Mesothelial cell of epicardium (in vitro differentiated cells): ENCODE results near the gene PSAP. TPM values are rescaled to one million over a fixed set of nuclear protein-coding genes. Genes with fewer than 3 reads are reported as not detected.
A peak's percentile ranks its signal among the peaks of the same experiment; 100 is the strongest.

Experiments used
- DNase-seq, 2 experiments: peaks; one replicate each; pipeline ENCODE4 v3.0.0; 2021; ENCODE audit warnings: low spot score in 2 of 2; ENCODE audit not compliant: unreplicated experiment in 2 of 2
- H3K27ac Mint-ChIP-seq: 2 replicates; pipeline ENCODE4 v1.8.0; 2021; ENCODE audit warnings: mixed read lengths
- H3K27me3 Mint-ChIP-seq: 2 replicates; pipeline ENCODE4 v1.8.0; 2021; ENCODE audit warnings: low read depth, mixed read lengths
- H3K36me3 Mint-ChIP-seq: 2 replicates; pipeline ENCODE4 v1.8.0; 2021; ENCODE audit warnings: mixed read lengths
- H3K4me1 Mint-ChIP-seq: 2 replicates; pipeline ENCODE4 v1.8.0; 2021; ENCODE audit warnings: mixed read lengths
- H3K4me3 Mint-ChIP-seq: 2 replicates; pipeline ENCODE4 v1.8.0; 2021; ENCODE audit warnings: mild to moderate bottlenecking, moderate library complexity, mixed read lengths
- H3K9me3 Mint-ChIP-seq: 2 replicates; pipeline ENCODE4 v1.8.0; 2021; ENCODE audit warnings: mixed read lengths
- CTCF ChIP-seq: fragments of 200-600 bp; sonication (generic); IDR thresholded peaks from one replicate; pipeline ENCODE4 v1.5.0; 2021; ENCODE audit warnings: antibody characterized with exemption; ENCODE audit not compliant: unreplicated experiment
- total RNA-seq: library from RNA; stranded (reverse); gene quantifications from 3 replicates; pipeline ENCODE4 v1.2.1, GENCODE V29; 2021

Gene PSAP
- total RNA-seq, 1 donor from 2014 or later = 574 TPM

GRCh38 chr10:71833451-71834342 is 17.4 kb downstream of the PSAP start:
- no peak for DNase-seq
- H3K27ac Mint-ChIP-seq = no peak overlapping the region
- H3K9me3 Mint-ChIP-seq = no peaks in the 10 kb centered on the region
- H3K27me3 Mint-ChIP-seq = no peaks in the 10 kb centered on the region
- no peak for TF ChIP-seq CTCF
- no peak overlapping the region for H3K4me3 Mint-ChIP-seq
- peaks cover 24% of the 10 kb centered on the region for H3K36me3 Mint-ChIP-seq
- peaks cover 37% of the 10 kb centered on the region for H3K4me1 Mint-ChIP-seq

GRCh38 chr10:71832967-71833366 is 18.1 kb downstream of the PSAP start:
- H3K36me3 Mint-ChIP-seq = peaks cover 26% of the 10 kb centered on the region
- no peaks in the 10 kb centered on the region for H3K9me3 Mint-ChIP-seq
- no peak overlapping the region for H3K27ac Mint-ChIP-seq
- no peaks in the 10 kb centered on the region for H3K27me3 Mint-ChIP-seq
- TF ChIP-seq CTCF = no peak
- DNase-seq = no peak
- no peak overlapping the region for H3K4me3 Mint-ChIP-seq
- H3K4me1 Mint-ChIP-seq = peaks cover 30% of the 10 kb centered on the region

GRCh38 chr10:71831646-71832552 is 19.2 kb downstream of the PSAP start:
- DNase-seq = no peak
- H3K36me3 Mint-ChIP-seq = peaks cover 30% of the 10 kb centered on the region
- no peaks in the 10 kb centered on the region for H3K27me3 Mint-ChIP-seq
- H3K4me1 Mint-ChIP-seq = peaks cover 19% of the 10 kb centered on the region
- H3K4me3 Mint-ChIP-seq = no peak overlapping the region
- no peak overlapping the region for H3K27ac Mint-ChIP-seq
- no peak for TF ChIP-seq CTCF
- H3K9me3 Mint-ChIP-seq = no peaks in the 10 kb centered on the region

DNA sequence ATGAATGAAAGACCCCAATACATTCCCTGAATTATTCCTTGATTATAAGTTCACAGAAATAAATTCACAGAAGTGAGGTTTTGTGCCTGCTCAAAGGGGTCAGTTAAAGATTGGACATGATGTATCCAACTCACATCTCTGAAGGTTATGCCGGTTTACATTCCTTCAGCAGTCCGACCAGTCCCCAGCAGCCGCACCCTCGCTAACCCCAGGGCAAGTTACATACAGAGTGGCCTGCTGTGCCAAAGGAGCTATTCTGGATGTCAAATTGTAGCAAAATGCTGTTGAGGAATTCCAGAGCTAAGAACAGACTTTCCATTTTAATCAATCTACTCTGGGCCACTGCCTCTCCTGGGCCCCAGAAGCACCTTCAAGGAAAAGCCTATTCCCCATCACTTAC is 20.3 kb downstream of the PSAP start:
- no peak for DNase-seq
- H3K27ac Mint-ChIP-seq = peak overlapping the region; percentile 64
- H3K36me3 Mint-ChIP-seq = peaks cover 39% of the 10 kb centered on the region
- H3K4me3 Mint-ChIP-seq = no peak overlapping the region
- H3K27me3 Mint-ChIP-seq = no peaks in the 10 kb centered on the region
- H3K4me1 Mint-ChIP-seq = peaks cover 7% of the 10 kb centered on the region
- no peak for TF ChIP-seq CTCF
- no peaks in the 10 kb centered on the region for H3K9me3 Mint-ChIP-seq

DNA sequence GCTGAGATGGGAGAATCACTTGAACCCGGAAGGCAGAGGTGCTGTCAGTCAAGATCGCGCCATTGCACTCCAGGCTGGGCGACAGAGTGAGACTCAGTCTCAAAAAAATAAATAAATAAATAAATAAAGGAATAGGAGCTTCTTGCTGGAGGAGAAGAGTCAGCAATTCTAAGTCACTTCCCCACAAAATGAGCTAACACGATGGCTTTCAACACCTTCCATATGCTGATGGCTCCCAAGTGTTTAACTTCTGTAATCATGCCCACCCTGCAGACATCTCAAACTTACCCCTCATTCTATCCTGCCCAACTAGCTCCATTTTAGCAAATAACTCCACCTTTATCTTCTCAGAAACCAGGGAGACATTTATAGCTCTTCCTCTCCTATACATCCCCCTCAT is 21.2 kb downstream of the PSAP start:
- Mint-ChIP-seq H3K4me1 (peaks cover 7% of the 10 kb centered on the region), H3K9me3 (no peaks in the 10 kb centered on the region), H3K27me3 (no peaks in the 10 kb centered on the region), H3K27ac (no peak overlapping the region), H3K4me3 (no peak overlapping the region), H3K36me3 (peaks cover 41% of the 10 kb centered on the region)
- DNase-seq = no peak
- TF ChIP-seq CTCF = no peak
